Omental fat pad (tissue), 4 donors: ENCODE measurements around the gene DUSP21. TPM values are rescaled to one million over a fixed set of nuclear protein-coding genes. Genes with fewer than 3 reads are reported as not detected.

Experiments used
- ATAC-seq: fragments of 150-250 bp; one replicate; pipeline ENCODE4 v1.9.1; 2016; ENCODE audit warnings: mild to moderate bottlenecking, moderate library complexity; ENCODE audit not compliant: low FRiP score
- DNase-seq: peaks from one replicate; pipeline ENCODE4 v3.0.0-alpha.2; 2019; ENCODE audit warnings: low spot score
- CTCF ChIP-seq, 3 donors: fragments of 450-650 bp; IDR thresholded peaks; one replicate each; pipeline ENCODE4 v1.5.1; 2016 to 2017; ENCODE audit warnings: antibody characterized with exemption in 3 of 3, mild to moderate bottlenecking in 3 of 3, moderate library complexity in 2 of 3
- total RNA-seq, 4 donors: library from RNA; depleted of rRNA; stranded (reverse); fragments of >200 nt; gene quantifications; one replicate each; pipeline ENCODE4 v1.1.0, GENCODE V29; 2016

DUSP21 gene
- total RNA-seq, 4 donors from 2014 or later: not detected

GRCh38 chrX:44891642-44892041 is 47.8 kb downstream of the DUSP21 start:
- no peak for TF ChIP-seq CTCF (IDR thresholded peaks at IDR 0.05)
- ATAC-seq: no peak
- DNase-seq: no peak

Other genes starting within 250 kb of the DUSP21 start
- gene KDM6A, start 29.2 kb downstream of the DUSP21 start, total RNA-seq: 10 to 100 TPM; 24.4 to 41.3 (median 29.9) TPM